ENCODE results near the gene ZNF407.

GRCh38 chr18:74902147-74902455 lies 304.4 kb downstream of the ZNF407 start:
- TF ChIP-seq EGR1 (IDR thresholded peaks at IDR 0.05): no peak
- TF ChIP-seq NFIC (IDR thresholded peaks at IDR 0.05): no peak

All from Ishikawa (cell line).